Fibroblast of mammary gland (primary cell): ENCODE results near the gene GGN.
A peak's percentile ranks its signal among the peaks of the same experiment; 100 is the strongest.

Experiments used
- DNase-seq: peaks from one replicate; pipeline ENCODE4 v3.0.0-alpha.2; 2010; ENCODE audit warnings: low read depth
- H3K4me3 ChIP-seq: 2 replicates; pipeline ENCODE4 v1.5.1; 2011; ENCODE audit warnings: low read depth, mild to moderate bottlenecking, low read length, moderate library complexity; ENCODE audit not compliant: control insufficient read depth
- CTCF ChIP-seq: conservative IDR thresholded peaks from 2 replicates; pipeline ENCODE4 v1.5.1; 2011; ENCODE audit warnings: low read depth, low read length, inconsistent platforms; ENCODE audit not compliant: control insufficient read depth, insufficient read depth

GGN gene

GRCh38 chr19:38337360-38337653 lies 50.5 kb downstream of the GGN start:
- TF ChIP-seq CTCF: no peak
- H3K4me3 ChIP-seq: no peak overlapping the region
- DNase-seq: no peak

- peak; percentile 82 for DNase-seq
- no peak for TF ChIP-seq CTCF
- peak overlapping the region; percentile 85 for H3K4me3 ChIP-seq
Observed at GRCh38 chr19:38336638-38337359, 51.0 kb downstream of the GGN start.

- TF ChIP-seq CTCF: no peak
- peak; percentile 90 for DNase-seq
- H3K4me3 ChIP-seq: peak overlapping the region; percentile 85
Observed at GRCh38 chr19:38335949-38336637, 51.7 kb downstream of the GGN start.
